ENCODE results near the gene TPCN2. TPM values are rescaled to one million over a fixed set of nuclear protein-coding genes. Genes with fewer than 3 reads are reported as not detected.

The TPCN2 gene
- total RNA-seq, 4 donors from 2014 or later, result 5.6 to 54.6 (median 17.7) TPM

GRCh38 chr11:69127081-69127850 is 78.5 kb downstream of the TPCN2 start:
- TF ChIP-seq, protein P1, sequence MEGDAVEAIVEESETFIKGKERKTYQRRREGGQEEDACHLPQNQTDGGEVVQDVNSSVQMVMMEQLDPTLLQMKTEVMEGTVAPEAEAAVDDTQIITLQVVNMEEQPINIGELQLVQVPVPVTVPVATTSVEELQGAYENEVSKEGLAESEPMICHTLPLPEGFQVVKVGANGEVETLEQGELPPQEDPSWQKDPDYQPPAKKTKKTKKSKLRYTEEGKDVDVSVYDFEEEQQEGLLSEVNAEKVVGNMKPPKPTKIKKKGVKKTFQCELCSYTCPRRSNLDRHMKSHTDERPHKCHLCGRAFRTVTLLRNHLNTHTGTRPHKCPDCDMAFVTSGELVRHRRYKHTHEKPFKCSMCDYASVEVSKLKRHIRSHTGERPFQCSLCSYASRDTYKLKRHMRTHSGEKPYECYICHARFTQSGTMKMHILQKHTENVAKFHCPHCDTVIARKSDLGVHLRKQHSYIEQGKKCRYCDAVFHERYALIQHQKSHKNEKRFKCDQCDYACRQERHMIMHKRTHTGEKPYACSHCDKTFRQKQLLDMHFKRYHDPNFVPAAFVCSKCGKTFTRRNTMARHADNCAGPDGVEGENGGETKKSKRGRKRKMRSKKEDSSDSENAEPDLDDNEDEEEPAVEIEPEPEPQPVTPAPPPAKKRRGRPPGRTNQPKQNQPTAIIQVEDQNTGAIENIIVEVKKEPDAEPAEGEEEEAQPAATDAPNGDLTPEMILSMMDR (IDR thresholded peaks at IDR 0.05), result no peak
- TF ChIP-seq POLR2A (IDR thresholded peaks at IDR 0.05), result no peak
- H3K4me1 ChIP-seq, result peaks cover 0 to 4% of the 10 kb centered on the region in 2 donors
- intact Hi-C loops (cut with DNase I; ENCODE audit: low total_unique reads), result no loop called here
- H3K36me3 ChIP-seq, result no peaks in the 10 kb centered on the region
- H3K9me3 ChIP-seq, result no peaks in the 10 kb centered on the region
- no peak overlapping the region for H3K27ac ChIP-seq
- DNase-seq, result no peak
- H3K4me3 ChIP-seq, result no peak overlapping the region
- H3K27me3 ChIP-seq, result no peaks in the 10 kb centered on the region

DNA sequence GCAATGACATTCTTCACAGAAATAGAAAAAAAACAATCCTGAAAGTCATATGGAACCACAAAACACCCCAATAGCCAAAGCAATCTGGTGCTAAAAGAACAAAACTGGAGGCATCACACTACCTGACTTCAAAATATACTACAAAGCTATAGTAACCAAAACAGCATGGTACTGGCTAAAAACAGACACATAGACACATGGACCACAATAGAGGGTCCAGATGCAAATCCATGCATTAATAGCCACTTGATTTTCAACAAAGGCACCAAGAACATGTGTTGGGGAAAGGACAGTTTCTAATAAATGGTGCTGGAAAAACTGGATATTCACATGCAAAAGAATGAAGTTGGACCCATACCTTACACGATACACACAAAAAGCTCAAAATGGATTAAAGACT is 79.2 kb downstream of the TPCN2 start:
- H3K9me3 ChIP-seq, result no peaks in the 10 kb centered on the region
- H3K4me3 ChIP-seq, result no peak overlapping the region
- H3K27ac ChIP-seq, result no peak overlapping the region
- DNase-seq, result no peak
- intact Hi-C loops (cut with DNase I; ENCODE audit: low total_unique reads), result no loop called here
- H3K4me1 ChIP-seq, result peaks cover 0 to 4% of the 10 kb centered on the region in 2 donors
- no peaks in the 10 kb centered on the region for H3K36me3 ChIP-seq
- TF ChIP-seq, protein P1 (IDR thresholded peaks at IDR 0.05), result no peak
- TF ChIP-seq POLR2A (IDR thresholded peaks at IDR 0.05), result no peak
- no peaks in the 10 kb centered on the region for H3K27me3 ChIP-seq

DNA sequence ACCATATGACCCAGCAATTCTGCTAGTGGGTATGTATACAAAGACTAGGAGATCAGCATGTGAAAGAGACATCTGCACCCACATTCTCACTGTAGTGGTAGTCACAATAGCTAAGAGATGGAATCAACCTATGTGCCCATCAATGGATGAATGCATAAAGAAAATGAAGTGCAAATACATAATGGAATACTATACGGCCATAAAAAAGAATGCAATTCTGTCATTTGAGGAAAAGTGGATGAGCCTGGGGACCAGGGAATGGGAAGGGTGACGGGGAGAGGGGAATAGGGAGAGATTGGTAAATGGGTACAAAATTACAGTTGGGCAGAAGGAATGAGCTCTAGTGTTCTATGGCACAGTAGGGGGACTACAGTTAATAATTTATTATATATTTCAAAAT is 80.3 kb downstream of the TPCN2 start:
- Histone ChIP-seq H3K4me1 (peaks cover 0 to 4% of the 10 kb centered on the region in 2 donors), H3K36me3 (no peaks in the 10 kb centered on the region), H3K4me3 (no peak overlapping the region), H3K9me3 (no peaks in the 10 kb centered on the region), H3K27me3 (no peaks in the 10 kb centered on the region), H3K27ac (no peak overlapping the region)
- intact Hi-C loops (cut with DNase I; ENCODE audit: low total_unique reads), result no loop called here
- no peak for DNase-seq
- TF ChIP-seq POLR2A (IDR thresholded peaks at IDR 0.05), result no peak
- TF ChIP-seq, protein P1 (IDR thresholded peaks at IDR 0.05), result no peak

- Histone ChIP-seq H3K4me1 (peaks cover 0 to 4% of the 10 kb centered on the region in 2 donors), H3K27me3 (no peaks in the 10 kb centered on the region), H3K27ac (no peak overlapping the region), H3K9me3 (no peaks in the 10 kb centered on the region), H3K36me3 (no peaks in the 10 kb centered on the region), H3K4me3 (no peak overlapping the region)
- intact Hi-C loops (cut with DNase I; ENCODE audit: low total_unique reads), result no loop called here
- TF ChIP-seq, protein P1 (IDR thresholded peaks at IDR 0.05), result no peak
- no peak for TF ChIP-seq POLR2A (IDR thresholded peaks at IDR 0.05)
- DNase-seq, result no peak
Observed at GRCh38 chr11:69129647-69130046, 80.9 kb downstream of the TPCN2 start.

DNA sequence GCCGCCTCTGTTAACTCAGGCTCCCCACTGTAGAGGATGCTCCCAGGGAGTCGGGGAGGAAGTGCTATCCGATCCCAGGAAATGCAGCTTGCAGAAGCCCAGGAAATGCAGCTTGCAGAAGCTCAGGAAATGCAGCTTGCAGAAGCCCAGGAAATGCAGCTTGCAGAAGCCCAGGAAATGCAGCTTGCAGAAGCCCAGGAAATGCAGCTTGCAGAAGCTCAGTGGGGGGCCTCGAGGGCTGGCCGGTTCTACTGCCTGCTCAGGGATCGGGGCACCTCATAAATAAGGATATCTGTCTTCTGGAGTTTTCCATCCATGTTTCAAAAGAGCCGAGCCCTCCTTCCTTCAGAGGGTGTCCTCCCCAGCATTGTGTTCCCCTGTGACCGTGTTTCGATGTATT is 81.9 kb downstream of the TPCN2 start:
- intact Hi-C loops (cut with DNase I; ENCODE audit: low total_unique reads), result no loop called here
- H3K36me3 ChIP-seq, result no peaks in the 10 kb centered on the region
- H3K9me3 ChIP-seq, result no peaks in the 10 kb centered on the region
- no peak overlapping the region for H3K27ac ChIP-seq
- no peak overlapping the region for H3K4me3 ChIP-seq
- H3K4me1 ChIP-seq, result peaks cover 0 to 4% of the 10 kb centered on the region in 2 donors
- H3K27me3 ChIP-seq, result no peaks in the 10 kb centered on the region
- DNase-seq, result no peak
- TF ChIP-seq, protein P1 (IDR thresholded peaks at IDR 0.05), result no peak
- TF ChIP-seq POLR2A (IDR thresholded peaks at IDR 0.05), result no peak
